Gastrocnemius medialis (tissue), 4 donors: ENCODE results near the gene MEIOSIN. TPM values are rescaled to one million over a fixed set of nuclear protein-coding genes. Genes with fewer than 3 reads are reported as not detected.
A peak's percentile ranks its signal among the peaks of the same experiment; 100 is the strongest.

Experiments
- ATAC-seq, 2 donors: fragments of 150-250 bp; one replicate each; pipeline ENCODE4 v1.9.1; 2016
- DNase-seq, 2 donors: peaks; one replicate each; pipeline ENCODE4 v3.0.0-alpha.2; 2019
- H3K27ac ChIP-seq, 4 donors: fragments of 200-600 bp; sonication (generic); 1 replicate in 1 of 4; 2 replicates in 3 of 4; pipeline ENCODE4 v1.5.1; 2016 to 2018; ENCODE audit warnings: mild to moderate bottlenecking in 2 of 4, moderate library complexity in 1 of 4
- H3K27me3 ChIP-seq, 3 donors: fragments of 200-600 bp; sonication (generic) in 2 of 3; 1 replicate in 1 of 3; 2 replicates in 2 of 3; pipeline versions ENCODE4 v1.5.1 to v1.6.0; 2016 to 2019; ENCODE audit warnings: mild to moderate bottlenecking in 1 of 3, moderate library complexity in 1 of 3
- H3K36me3 ChIP-seq, 2 donors: fragments of 200-600 bp; sonication (generic) in 1 of 2; one replicate each; pipeline ENCODE4 v1.5.1; 2017 to 2018
- H3K4me1 ChIP-seq, 2 donors: fragments of 200-600 bp; sonication (generic) in 1 of 2; one replicate each; pipeline ENCODE4 v1.5.1; 2016 to 2017; ENCODE audit warnings: mild to moderate bottlenecking in 2 of 2
- H3K4me3 ChIP-seq, 4 donors: fragments of 200-600 bp; sonication (generic) in 3 of 4; 1 replicate in 1 of 4; 2 replicates in 3 of 4; pipeline ENCODE4 v1.5.1; 2016 to 2019; ENCODE audit warnings: mild to moderate bottlenecking in 2 of 4
- H3K9me3 ChIP-seq, 3 donors: fragments of 200-600 bp; sonication (generic) in 2 of 3; 1 replicate in 1 of 3; 2 replicates in 2 of 3; pipeline ENCODE4 v1.5.1; 2016 to 2019
- POLR2A ChIP-seq, 2 donors: fragments of 450-650 bp; IDR thresholded peaks; one replicate each; pipeline ENCODE4 v1.6.1; 2017; ENCODE audit warnings: antibody characterized with exemption in 2 of 2, mild to moderate bottlenecking in 2 of 2, moderate library complexity in 2 of 2
- in situ Hi-C, 4 donors: fragments of 200-750 bp; cut with MboI; loops; one replicate each; pipeline versions ENCODE4 v1.15.0 to v1.8.0; 2017; ENCODE audit warnings: low sequenced_read_pairs in 4 of 4
- intact Hi-C: fragments of 100-400 bp; cut with DNase I; formaldehyde crosslinking; loops from one replicate; pipeline ENCODE4 v1.15.1; 2023; ENCODE audit warnings: low total_unique reads
- total RNA-seq, 4 donors: library from RNA; depleted of rRNA; stranded (reverse); fragments of >200 nt; gene quantifications; one replicate each; pipeline versions ENCODE4 v1.1.0 to v1.2.3, GENCODE V29; 2016
- TF ChIP-seq, protein P1 (sequence below), 5 experiments: fragments of 450-650 bp in 3 of 5; fragments of 200-600 bp in 2 of 5; sonication (generic) in 2 of 5; IDR thresholded peaks in 4 of 5; conservative IDR thresholded peaks in 1 of 5; 1 replicate in 4 of 5; 2 replicates in 1 of 5; pipeline ENCODE4 v1.5.1; 2016 to 2019; ENCODE audit warnings: antibody characterized with exemption in 5 of 5, mild to moderate bottlenecking in 3 of 5, moderate library complexity in 3 of 5

MEIOSIN gene
- total RNA-seq, 4 donors from 2014 or later = not detected

DNA sequence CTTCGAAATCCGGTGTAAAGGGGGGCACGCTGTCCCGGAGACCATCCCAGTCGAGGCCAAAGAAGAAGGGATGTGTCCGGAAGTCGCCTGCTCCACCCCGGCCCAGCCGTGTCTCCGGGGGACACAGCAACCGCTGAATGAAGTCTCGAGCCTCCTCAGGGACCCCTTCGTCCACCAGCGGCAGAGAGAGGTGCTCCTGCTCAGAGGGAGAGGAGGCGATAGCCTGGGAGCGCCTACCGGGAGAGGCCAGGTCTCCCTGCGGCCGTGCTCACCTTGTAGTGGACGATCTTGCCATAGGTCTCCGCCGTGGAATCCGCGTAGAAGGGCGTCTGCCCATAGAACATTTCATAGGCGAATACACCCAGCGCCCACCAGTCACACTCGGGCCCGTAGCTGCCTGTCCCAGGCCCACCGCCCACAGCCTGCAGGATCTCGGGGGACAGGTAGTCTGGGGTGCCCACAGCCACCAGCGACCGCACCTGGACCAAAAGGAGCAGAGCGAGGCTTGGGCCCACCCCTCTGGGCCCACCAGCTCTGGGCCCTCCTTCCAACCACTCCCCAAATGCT, 44.2 kb downstream of the MEIOSIN start:
- no peaks in the 10 kb centered on the region for H3K9me3 ChIP-seq
- intact Hi-C loops = no loop called here
- H3K27ac ChIP-seq = no peak overlapping the region
- in situ Hi-C loops = no loop called here
- no peak for DNase-seq
- peaks cover 15 to 34% of the 10 kb centered on the region in 2 donors for H3K4me1 ChIP-seq
- H3K4me3 ChIP-seq = no peak overlapping the region
- no peaks in the 10 kb centered on the region for H3K27me3 ChIP-seq
- peaks cover 0 to 48% of the 10 kb centered on the region in 2 donors for H3K36me3 ChIP-seq
- TF ChIP-seq, protein P1, sequence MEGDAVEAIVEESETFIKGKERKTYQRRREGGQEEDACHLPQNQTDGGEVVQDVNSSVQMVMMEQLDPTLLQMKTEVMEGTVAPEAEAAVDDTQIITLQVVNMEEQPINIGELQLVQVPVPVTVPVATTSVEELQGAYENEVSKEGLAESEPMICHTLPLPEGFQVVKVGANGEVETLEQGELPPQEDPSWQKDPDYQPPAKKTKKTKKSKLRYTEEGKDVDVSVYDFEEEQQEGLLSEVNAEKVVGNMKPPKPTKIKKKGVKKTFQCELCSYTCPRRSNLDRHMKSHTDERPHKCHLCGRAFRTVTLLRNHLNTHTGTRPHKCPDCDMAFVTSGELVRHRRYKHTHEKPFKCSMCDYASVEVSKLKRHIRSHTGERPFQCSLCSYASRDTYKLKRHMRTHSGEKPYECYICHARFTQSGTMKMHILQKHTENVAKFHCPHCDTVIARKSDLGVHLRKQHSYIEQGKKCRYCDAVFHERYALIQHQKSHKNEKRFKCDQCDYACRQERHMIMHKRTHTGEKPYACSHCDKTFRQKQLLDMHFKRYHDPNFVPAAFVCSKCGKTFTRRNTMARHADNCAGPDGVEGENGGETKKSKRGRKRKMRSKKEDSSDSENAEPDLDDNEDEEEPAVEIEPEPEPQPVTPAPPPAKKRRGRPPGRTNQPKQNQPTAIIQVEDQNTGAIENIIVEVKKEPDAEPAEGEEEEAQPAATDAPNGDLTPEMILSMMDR (IDR thresholded peaks at IDR 0.05 in 4 of 5, conservative IDR thresholded peaks at IDR 0.05 in 1 of 5) = no peak
- no peak for TF ChIP-seq POLR2A (IDR thresholded peaks at IDR 0.05)
- ATAC-seq = no peak

DNA sequence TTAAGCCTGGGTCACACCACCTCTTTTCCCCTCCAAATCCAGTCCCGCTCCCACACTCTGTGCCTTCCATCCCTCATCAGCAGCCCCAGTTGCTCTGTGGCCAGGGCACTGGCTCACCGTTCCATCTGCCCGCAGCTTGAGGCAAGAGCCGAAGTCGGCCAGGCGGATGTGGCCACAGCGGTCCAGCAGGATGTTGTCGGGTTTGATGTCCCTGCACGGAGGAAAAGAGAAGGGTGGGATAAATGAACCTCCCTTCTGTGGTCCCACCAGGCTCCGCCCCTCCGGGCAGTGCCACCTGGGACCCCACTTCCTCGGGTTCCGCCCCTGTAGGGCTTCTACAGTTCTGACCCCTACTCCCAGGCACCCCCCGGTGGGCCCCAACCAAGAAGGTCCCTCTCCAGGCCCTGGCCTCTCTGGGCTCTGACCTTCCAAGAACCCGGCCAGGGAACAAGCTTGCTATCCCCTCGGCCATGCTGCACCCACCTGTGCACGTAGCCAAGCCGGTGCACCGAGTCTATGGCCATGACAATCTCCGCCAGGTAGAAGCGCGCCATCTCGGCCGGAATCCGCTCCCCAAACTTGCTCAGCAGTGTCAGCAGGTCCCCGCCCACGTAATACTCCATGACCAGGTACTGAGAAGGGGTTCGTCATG, 44.9 kb downstream of the MEIOSIN start:
- peaks cover 18 to 39% of the 10 kb centered on the region in 2 donors for H3K4me1 ChIP-seq
- no peak overlapping the region for H3K27ac ChIP-seq
- peaks cover 0 to 44% of the 10 kb centered on the region in 2 donors for H3K36me3 ChIP-seq
- no peak for TF ChIP-seq POLR2A (IDR thresholded peaks at IDR 0.05)
- TF ChIP-seq, protein P1 (IDR thresholded peaks at IDR 0.05 in 4 of 5, conservative IDR thresholded peaks at IDR 0.05 in 1 of 5) = no peak
- H3K9me3 ChIP-seq = no peaks in the 10 kb centered on the region
- ATAC-seq (no peak), DNase-seq (no peak)
- H3K4me3 ChIP-seq = no peak overlapping the region
- in situ Hi-C loops (no loop called here), intact Hi-C loops (no loop called here)
- no peaks in the 10 kb centered on the region for H3K27me3 ChIP-seq

DNA sequence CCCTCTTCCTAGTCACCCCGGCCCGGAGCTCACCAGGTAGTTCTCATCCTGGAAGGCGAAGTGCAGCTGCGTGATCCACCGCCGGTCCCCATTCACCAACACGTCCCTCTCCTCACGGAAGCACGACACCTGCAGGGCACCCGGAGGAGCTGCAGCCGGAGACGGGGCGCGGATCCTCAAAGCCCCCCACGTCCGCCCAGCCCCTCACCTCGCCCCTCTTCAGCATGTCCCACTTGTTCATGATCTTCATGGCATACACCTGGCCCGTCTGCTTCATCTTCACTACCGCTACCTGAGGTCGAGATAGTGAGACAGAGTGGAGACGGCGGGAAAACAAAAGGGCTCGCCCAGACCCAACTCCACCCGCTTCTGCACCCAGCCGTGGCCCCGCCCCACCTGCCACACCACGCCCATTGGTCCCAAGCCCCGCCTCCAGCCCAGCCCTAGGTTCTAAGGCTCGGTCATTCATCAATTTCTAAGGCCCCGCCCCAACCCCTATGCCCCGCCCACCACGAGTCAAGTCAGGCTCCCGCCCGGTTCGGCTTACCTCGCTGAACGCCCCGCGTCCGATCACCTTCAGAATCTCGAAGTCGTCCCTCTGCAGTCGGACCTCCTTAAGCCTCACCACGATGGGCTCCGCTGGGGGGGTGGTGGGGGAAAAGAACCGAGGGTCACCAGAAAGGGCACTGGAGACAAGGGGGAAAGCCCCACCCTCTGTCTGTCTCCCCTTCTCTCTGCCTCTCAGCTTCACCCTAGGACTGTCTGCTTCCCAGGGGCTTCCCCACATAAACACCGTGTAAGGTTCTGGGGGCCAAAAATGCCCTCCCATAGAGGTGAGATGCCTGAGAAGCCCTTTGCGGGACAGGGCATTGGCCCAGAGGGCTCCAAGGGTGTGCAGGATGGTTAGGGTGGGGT, 46.2 kb downstream of the MEIOSIN start:
- TF ChIP-seq, protein P1 (IDR thresholded peaks at IDR 0.05 in 4 of 5, conservative IDR thresholded peaks at IDR 0.05 in 1 of 5) = peak in 2 of 5 experiments; percentile 25 to 33
- TF ChIP-seq POLR2A (IDR thresholded peaks at IDR 0.05) = no peak
- Histone ChIP-seq H3K9me3 (no peaks in the 10 kb centered on the region), H3K27me3 (no peaks in the 10 kb centered on the region), H3K27ac (peak overlapping the region; percentile 96 to 100 (median 99)), H3K36me3 (peaks cover 0 to 38% of the 10 kb centered on the region in 2 donors), H3K4me3 (peak overlapping the region in 1 of 4 donors; percentile 75), H3K4me1 (peaks cover 32 to 52% of the 10 kb centered on the region in 2 donors)
- ATAC-seq = no peak
- intact Hi-C loops (loop anchor here (10.0 kb wide), 1 partner anchor 455 kb away; the partner anchor contains the start of gene CKM), in situ Hi-C loops (no loop called here)
- peak in 1 of 2 donors; percentile 63 for DNase-seq

DNA sequence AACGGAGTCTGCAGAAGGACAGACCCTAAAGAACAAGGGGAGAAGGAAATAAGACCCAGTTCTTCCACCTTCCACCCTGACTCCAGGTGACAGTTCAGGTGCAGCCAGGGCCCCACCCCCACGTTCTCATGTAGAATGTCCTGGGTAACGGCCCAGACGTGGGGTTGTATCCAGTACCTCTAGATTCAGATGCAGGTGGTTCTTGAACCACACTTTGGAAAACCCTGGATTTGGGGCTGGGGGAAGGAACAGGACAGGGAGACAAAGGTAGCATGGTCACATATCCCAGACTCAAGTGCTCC, 46.9 kb downstream of the MEIOSIN start:
- Histone ChIP-seq H3K27me3 (no peaks in the 10 kb centered on the region), H3K36me3 (peaks cover 0 to 32% of the 10 kb centered on the region in 2 donors), H3K4me3 (peak overlapping the region in 2 of 4 donors; percentile 60 to 75), H3K4me1 (peaks cover 38 to 58% of the 10 kb centered on the region in 2 donors), H3K27ac (peak overlapping the region; percentile 96 to 100 (median 99)), H3K9me3 (no peaks in the 10 kb centered on the region)
- in situ Hi-C loops = no loop called here
- ATAC-seq (no peak), DNase-seq (no peak)
- TF ChIP-seq, protein P1 (IDR thresholded peaks at IDR 0.05 in 4 of 5, conservative IDR thresholded peaks at IDR 0.05 in 1 of 5) = no peak
- no peak for TF ChIP-seq POLR2A (IDR thresholded peaks at IDR 0.05)
- intact Hi-C loops = loop anchor here (10.0 kb wide), 1 partner anchor 455 kb away; the partner anchor contains the start of gene CKM
